CD4-positive, alpha-beta T cell treated with Interferon alpha-2 for 1 hour (primary cell): ENCODE results near the gene AP3M1.

Experiments
- DNase-seq, 2 donors: peaks; one replicate each; pipeline ENCODE4 v3.0.0-alpha.2; 2020 to 2022

The AP3M1 gene

DNA sequence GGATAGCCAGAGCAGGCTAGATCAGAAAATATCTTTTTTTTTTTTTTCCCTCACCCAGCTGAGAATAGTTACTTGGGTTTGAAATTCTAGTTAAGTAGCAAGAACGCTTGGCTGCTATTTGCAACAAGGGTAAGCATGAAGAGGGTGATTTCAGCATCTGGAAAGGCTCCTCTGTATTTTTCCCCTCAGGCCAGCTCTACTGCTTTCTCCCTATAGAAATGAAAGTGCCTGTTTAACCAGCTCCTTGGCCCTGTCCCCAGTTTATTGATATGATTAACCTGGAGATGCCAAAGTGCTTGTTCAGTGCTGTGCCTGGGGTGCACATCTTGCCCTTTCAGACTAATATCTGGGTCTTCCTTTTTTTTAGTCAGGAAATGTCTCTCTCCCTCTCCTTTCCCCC is 37.1 kb downstream of the AP3M1 start:
- no peak for DNase-seq

DNA sequence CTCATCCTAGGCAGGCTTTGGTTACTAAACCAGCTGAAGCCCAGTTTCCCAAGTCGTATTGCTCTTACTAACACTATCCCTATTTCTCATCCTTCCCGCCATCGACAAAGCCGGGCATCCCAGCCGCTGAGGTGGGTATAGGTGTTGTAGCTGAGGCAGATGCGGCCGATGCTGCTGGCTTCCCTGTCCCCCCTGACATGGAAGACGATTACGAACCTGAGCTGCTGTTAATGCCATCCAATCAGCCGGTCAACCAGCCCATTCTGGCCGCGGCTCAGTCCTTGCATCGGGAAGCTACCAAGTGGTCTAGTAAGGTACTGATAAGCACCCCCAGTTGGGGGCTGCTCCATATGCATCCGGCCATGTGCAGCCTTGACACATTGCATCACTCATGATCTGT is 38.8 kb downstream of the AP3M1 start:
- DNase-seq = no peak

DNA sequence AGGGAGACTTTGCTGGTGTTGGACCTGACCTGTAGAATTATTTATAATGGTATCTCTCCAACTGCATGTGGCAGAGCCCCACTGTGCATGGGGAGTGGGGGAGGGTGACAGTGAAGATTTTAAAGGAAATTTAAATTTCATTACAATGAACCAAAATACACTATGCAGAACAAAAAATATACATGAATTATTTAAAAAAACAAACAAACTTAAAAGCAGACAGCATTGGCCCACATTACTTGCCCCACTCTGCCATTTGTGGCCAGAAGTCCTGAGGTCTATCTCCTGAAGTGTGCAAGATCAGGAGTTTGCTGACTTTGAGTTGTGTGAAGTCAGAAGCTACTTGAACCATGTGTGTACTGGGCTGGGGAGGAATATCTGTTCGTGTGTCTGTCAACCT is 40.5 kb downstream of the AP3M1 start:
- no peak for DNase-seq

DNA sequence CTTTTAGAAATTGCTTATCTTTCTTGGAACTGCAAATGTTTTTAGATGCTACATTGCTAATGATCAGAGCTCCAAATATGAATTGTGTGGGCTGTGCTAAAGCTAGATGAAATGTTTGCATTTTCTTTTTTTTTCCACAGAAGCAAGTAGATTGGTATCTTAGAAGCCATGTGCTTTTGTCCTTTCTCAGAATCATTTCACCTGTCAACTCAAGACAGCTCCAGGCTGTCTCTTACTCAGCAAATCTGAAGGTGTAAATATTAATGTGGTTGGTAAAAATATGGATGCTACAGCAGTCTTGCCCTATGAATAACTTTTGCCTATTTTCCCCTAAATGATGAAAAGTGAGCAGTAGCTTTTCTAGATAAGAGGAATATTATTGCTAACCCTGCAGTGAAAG is 41.2 kb downstream of the AP3M1 start:
- DNase-seq = no peak

DNA sequence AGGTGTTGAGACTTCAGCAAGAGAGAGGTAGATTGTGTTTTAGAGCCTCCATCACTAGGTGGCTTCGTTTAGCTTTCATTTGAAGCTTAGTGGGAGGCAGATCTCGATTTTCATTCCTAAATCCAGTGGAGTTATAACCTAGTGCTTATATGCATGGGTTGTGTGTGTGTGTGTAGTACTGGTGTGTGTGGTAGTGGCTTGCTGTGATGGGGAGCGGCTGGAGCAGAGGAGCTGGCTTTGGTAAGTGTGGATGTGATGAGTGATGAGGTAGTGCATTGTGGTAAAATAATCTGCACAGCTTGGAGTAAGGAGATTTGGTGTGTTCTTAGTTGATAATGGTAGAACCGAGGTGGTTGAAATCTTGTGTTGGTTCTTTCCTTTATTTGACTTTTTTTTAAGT is 43.2 kb downstream of the AP3M1 start:
- no peak for DNase-seq

- no peak for DNase-seq
These were observed 45.6 kb downstream of the AP3M1 start for GRCh38 chr10:74104996-74105395.

- no peak for DNase-seq
These were observed 46.1 kb downstream of the AP3M1 start for GRCh38 chr10:74104480-74104879.

DNA sequence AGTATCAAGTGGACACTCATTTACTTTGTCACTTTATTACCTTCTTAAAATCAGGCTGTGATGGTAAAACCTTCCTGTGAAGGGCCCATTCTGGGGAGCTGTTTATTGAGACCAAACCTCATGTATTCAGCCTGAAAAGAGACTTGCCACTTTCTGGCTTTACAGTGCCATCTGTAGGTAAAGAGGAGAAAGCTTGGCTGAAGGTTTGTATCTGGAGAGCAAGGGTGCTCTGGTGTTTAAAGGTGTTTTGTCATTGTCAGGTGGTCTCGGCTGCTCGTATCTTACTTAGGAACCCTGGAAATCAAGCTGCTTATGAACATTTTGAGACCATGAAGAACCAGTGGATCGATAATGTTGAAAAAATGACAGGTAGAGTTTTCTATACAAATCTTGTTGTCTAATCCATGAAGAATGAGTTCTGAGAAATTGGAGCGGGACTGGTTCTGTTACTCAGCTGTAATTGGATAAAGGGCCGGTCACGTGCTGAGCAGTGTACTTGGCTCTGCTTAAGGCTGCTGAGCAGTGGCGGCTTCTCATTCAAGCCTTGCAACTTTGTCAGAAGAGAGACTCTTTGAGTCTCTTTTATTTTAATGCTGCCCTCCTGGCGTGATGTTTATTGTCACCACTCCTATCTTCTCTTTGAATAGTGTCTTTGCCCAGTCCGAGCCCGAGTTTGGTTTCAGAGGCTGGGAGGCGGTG is 46.9 kb downstream of the AP3M1 start:
- DNase-seq = peak in 1 of 2 donors; percentile 20

GRCh38 chr10:74099836-74100235 is 50.8 kb downstream of the AP3M1 start:
- no peak for DNase-seq

DNA sequence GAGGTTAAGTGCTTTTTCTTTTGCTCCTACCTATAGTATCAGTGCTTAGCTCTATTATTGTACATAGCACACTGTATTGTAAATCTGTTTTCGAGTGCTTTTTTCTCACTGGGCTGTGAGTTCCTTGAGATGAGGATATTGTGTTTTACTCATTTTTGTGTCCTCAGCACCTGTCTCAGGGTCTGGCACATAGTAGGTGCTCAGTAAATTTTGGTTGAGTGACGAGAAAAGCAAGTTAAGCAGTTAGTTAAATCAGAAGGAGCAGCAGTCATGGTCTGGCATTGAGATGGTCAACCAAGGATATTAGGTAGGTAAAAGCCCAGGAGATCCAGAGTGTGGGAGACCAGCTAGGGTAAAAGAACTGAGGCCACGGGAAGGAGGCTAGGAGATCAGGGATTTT is 51.2 kb downstream of the AP3M1 start:
- no peak for DNase-seq

GRCh38 chr10:74097776-74098175 is 52.9 kb downstream of the AP3M1 start:
- DNase-seq = no peak

DNA sequence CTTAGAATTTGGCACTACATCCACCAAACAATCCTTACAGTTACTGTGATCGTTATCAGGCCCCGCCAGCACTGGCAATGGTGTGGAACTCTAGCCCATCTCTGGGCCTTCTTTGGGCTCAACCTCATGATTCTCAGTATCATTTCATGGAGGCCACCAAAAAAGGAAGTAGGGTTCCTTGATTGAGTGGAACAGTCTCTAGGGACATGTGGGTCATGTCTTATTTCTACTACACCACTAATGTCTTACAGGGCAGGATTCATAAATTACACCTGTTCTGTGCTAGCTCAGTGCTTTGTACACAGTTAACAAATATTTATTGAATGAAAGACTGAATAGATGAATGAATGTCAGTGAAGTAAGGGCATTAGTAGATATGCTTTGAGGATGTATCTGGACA is 53.9 kb downstream of the AP3M1 start:
- no peak for DNase-seq

DNA sequence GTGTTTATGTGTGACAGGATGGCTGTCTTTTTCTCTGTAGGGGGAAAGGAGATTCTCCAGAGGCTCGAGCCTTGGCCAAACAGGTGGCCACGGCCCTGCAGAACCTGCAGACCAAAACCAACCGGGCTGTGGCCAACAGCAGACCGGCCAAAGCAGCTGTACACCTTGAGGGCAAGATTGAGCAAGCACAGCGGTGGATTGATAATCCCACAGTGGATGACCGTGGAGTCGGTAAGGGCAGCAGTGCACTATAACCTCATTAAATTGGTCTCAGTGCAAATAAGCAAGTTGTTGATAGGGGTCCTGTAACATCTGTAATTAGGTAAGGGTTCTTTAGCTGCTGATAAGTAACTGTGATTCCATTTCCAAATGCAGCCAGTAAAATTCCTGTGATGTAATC is 56.4 kb downstream of the AP3M1 start:
- no peak for DNase-seq

DNA sequence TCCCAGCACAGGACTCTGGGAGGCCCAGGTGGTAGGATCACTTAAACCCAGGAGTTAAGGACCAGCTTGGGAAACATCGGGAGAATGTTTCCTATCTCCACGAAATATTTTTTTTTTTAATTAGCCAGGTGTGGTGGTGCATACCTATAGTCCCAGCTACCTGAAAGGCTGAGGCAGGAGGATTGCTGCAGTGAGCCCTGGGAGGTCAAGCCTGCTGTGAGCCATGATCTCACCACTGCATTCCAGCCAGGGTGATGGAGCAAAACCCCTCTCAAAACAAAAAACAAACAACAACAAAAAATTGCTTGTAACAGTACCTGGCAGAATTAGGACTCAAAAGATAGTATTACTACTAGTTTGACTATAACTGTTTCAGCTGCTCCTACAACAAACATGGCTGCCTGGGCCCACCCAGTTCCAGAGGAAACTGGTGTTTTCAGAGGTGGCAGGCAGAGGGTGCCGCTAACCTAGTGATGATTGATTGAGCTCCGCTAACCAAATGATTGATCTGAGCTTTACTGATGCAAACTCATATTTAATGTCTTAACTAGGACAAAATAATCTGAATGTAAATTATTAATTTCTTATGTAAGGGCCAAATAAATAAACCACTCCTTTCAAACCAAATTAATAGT is 57.0 kb downstream of the AP3M1 start:
- DNase-seq = no peak

DNA sequence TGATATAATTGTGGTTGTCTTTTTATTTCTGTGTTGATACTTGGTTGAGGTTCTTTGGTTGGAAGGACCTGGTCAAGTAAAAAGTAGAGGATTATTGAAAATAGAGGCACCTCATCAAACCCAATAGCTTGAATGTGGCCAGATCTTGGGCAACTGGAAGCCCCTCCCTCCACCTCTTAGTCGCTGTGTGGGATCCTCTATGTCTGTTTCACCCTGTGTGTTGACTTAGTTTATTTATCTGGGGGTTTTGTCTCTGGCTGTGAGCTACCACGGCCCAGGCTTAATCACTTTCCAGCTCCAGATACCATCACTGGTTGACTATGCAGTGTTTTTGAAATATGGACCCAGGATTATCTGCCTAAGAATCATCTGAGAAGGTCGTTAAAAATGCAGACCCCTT is 58.3 kb downstream of the AP3M1 start:
- no peak for DNase-seq

GRCh38 chr10:74088722-74089121 is 61.9 kb downstream of the AP3M1 start:
- no peak for DNase-seq

DNA sequence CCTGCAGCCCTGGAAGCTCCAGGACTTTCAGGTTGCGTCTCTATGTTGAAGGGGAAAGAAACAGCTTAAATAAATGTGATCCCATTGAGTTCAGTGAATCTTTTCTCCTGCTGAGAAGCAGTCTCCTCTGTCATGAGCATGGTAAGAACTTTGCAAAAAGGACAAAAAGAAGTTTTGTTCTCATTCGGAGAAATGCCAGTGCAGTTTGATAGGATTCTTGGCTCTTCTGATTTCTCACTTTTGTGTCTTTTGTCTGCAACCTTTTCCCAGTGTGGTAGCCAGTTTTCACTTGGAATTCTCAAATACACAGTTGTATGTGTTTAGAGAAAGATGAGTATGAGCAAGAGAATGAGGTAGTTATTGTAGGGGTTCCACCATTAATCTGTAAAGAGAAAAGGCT is 64.3 kb downstream of the AP3M1 start:
- DNase-seq = no peak

DNA sequence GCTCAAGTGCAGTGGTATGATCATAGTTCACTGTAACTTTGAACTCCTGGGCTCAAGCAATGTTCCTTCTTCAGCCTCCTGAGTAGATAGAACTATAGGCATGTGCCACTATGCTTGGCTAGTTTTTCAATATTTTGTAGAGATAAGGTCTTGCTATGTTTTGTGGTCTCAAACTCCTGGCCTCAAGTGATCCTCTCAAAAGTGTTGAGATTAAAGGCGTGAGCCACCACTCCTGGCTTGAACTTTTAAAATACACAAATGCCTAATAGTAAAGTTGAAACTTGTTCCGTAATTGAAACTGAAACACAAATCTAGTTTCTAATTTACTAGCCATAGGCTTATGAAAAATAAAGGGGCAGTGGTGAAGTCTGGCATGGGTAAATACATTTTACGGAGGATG is 65.7 kb downstream of the AP3M1 start:
- no peak for DNase-seq

GRCh38 chr10:74083304-74083703 is 67.3 kb downstream of the AP3M1 start:
- DNase-seq = no peak

DNA sequence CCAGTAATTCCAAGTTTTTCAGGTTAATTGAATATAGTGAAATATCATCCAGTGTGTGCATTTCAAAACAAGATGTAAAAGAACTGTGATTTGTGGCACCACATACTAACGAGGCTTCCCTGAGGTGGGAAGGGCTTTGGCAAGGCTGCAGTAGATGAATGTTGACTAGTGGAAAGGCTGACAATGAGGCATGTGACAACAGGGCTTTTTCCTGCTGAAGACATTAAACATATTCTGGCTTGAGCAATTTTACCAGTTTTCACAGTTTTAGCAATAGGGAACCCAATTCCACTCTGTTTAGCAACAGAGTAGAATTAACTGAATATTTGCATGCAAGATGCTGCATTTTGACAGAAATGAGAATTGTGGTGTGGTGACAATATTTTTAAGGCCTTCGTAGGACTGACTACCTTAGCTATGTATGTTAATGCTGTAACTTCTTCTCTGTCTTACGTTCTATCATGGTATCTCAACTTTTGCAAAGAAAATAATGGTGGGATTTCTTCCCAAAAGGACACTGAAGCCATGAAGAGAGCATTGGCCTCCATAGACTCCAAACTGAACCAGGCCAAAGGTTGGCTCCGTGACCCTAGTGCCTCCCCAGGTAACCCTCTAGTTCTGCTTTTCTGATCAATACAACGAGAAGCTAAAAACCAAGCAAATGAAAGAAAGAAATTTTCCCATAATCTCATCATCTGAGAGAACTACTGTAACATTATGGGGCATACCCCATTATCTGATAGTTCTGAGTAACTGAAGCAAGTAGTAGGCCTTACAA is 68.5 kb downstream of the AP3M1 start:
- DNase-seq = no peak

- peak; percentile 38 to 60 for DNase-seq
These were observed 69.3 kb downstream of the AP3M1 start for GRCh38 chr10:74081192-74081803.

DNA sequence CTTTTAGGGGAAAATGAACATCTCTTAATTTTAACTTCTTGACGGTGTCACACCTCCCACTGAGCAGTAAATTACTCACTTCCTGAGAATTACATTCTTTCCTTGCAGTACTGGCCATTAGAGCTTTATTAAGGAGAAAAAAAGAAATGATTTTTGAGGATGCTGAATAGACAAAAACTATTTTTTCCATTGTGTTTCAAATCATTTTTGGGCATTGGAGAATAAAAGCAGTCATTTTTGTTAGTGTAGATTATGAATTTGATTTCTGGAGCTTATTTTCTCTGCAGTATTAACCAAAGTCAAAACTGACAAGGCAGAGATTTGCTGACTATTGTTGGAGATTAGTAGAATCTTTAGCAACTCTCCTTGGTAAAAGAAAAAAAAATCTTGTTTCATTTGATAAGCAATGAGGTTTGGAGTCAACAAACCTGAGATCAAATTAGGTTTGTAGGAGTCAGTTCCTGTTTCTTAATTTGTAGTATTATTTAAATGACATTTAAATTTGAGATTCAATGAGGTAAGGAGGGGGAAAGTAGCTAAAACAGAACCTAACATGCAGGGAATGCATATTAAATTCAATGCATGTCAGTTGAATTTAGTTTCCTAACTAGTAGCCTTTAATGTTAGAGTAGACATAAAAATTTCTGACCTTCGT is 70.6 kb downstream of the AP3M1 start:
- no peak for DNase-seq
